ENCODE measurements around the gene HCFC1R1.
"Not testable (repeated sequence)": the region's sequence is repeated elsewhere in the genome, so short reads cannot be mapped to it uniquely, and the experiment has no call there.

The HCFC1R1 gene, protein sequence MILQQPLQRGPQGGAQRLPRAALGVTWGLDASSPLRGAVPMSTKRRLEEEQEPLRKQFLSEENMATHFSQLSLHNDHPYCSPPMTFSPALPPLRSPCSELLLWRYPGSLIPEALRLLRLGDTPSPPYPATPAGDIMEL

DNA sequence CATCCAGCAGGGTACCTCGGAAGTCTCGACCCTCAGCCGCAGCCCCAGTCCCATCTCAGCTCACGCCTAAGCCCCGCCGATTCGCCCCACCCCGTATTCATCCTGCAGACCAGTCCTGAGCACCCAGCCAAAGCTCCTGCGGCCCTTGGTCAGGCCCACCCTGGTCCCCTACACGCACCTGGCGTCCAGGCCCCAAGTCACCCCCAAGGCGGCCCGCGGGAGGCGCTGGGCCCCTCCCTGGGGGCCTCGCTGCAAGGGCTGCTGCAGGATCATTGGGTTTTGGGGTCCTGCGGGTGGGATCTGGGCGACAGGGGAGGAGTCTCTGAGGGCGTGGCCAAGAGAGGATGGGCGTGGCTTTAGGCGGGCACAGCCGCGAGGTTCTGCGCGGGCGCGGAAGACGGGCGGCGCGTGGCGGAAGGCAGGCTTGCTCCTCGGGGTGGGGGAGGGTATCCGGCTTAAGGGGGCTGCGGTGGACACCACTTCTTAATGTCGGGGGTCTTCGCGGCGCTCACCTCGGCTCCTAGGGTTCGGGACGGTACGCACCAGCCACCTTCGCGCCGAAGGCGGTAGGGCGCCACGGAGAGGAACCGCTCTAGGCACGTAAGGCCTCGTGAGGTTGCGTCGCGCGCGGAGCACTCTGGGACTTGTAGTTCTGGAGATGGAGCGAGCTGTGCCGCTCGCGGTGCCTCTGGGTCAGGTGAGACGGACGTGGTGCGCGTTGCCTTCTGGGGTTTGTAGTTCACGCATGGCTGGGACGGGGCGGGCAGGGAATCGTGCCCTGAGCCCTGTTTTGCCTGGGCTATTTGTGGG is at the start of gene HCFC1R1, which contains the start of gene THOC6:
Gene HCFC1R1 (minus strand): TSS at position 274 of the 810 bp plus-strand sequence. CDS start 1 bp downstream, at position 273.
Gene THOC6 (plus strand): TSS at position 367 of the 810 bp plus-strand sequence. CDS start 292 bp downstream, at position 659.
- peak; percentile 75 for FAIRE-seq
- peak; percentile 98 for DNase-seq (ENCODE audit: low spot score)

DNA sequence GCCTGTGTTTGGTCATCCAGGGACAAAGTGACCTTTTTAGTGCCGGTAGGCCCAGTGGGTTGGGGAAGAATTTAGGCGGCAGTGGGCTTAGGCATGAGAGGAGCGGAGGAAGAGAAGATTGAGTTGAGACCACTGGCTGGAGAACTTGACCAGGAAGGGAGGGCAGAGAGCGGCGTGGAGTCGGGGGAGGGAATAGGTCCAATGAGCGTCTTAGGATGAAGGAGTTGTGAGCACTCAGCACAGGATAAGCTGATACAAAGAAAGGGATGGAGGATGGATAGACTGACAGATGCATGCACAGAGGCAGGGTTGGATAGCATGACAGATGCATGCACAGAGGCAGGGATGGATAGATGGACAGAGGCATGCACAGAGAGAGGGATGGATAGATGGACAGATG is 49.7 kb upstream of the HCFC1R1 start:
- no peak for FAIRE-seq
- no peak for DNase-seq (ENCODE audit: low spot score)

DNA sequence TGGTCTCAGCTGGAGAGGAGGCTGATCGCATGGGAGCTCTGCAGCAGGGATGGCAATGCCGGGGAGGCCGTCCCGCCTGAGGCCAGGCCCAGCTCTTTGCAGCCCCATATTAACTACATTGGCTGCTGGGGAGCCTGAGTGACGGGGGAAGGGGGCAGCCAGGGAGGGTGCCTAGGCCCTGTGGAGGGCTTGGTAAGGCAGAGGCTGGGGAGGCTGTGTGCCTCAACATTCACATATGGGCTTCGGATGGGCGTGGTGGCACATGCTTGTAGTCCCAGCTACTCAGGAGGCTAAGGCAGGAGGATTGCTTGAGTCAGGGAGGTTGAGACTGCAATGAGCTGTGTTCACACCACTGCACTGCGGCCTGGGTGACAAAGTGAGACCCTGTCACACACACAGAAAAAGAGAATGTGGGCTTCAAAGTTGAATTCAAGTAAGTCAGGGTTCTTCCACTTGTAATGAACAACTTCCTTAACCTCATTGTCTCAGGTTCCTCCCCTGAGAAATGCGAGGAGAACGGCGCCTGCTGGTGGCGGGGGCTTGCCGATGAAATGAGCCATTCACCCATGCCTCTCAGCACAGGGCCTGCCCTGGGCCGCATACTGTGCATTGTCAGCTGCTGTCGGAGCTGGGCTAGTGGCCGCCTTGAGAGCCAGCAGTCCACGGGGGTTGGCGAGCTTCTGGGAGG is 49.0 kb upstream of the HCFC1R1 start:
- not testable (repeated sequence) for FAIRE-seq; DNase-seq (ENCODE audit: low spot score)

DNA sequence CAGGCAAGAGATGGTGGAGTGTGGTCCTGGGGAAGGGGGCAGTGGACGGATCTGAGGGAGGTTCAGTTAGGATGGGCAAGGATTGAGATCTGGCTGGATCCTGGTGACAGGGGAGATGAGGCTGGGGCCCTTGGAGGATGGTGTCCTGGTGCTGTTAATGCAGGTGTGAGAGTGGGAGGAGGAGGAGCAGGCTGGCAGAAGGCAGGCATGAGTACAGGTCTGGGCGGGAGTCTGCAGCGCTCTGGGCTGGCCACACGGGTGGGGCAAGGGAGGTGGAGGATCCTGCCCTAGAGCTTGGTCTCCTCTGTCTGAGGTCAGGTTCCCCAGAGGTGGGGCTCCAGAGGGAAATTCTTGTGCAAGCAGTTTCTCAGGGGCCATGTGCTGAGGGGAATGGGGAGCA is 48.4 kb upstream of the HCFC1R1 start:
- not testable (repeated sequence) for FAIRE-seq

DNA sequence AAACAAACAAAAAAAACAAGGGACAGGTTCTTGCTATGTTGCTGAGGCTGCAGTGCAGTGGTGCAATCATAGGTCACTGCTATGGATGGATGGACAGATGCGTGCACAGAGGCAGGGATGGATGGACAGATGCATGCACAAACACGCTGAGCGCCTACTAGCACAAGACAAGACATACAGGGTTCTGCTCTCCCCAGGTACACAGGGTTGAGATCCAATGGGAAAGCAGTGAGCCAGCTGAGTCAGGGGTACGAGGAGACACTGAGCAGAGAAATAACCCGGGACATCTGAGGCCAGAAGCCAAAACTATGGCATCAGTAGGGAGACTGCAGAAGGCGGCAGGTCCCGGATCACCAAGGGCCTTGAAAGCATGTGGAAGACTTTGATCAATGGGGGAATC is 47.9 kb upstream of the HCFC1R1 start:
- no peak for FAIRE-seq
- no peak for DNase-seq (ENCODE audit: low spot score)

More for the DNA sequence above, 48.4 kb upstream of the HCFC1R1 start:
- not testable (repeated sequence) for DNase-seq (ENCODE audit: low spot score)

DNA sequence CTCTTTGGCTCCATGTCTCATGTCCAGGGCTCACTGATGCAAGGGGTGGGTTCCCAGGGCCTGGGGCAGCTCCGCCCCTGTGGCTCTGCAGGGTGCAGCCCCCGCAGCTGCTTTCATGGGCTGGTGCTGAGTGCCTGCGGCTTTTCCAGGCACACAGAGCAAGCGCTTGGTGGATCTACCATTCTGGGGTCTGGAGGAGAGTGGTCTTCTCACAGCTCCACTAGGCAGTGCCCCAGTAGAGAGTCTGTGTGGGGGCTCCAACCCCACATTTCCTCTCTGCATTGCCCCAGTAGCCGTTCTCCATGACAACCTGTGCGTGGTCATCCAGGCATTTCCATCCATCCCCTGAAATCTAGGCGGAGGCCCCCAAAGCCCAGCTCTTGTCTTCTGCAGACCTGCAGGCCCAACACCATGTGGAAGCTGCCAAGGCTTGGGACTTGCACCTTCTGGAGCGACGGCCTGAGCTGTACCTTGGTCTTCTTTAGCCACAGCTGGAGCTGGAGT is 46.9 kb upstream of the HCFC1R1 start:
- DNase-seq (ENCODE audit: low spot score) (no peak), FAIRE-seq (no peak)

DNA sequence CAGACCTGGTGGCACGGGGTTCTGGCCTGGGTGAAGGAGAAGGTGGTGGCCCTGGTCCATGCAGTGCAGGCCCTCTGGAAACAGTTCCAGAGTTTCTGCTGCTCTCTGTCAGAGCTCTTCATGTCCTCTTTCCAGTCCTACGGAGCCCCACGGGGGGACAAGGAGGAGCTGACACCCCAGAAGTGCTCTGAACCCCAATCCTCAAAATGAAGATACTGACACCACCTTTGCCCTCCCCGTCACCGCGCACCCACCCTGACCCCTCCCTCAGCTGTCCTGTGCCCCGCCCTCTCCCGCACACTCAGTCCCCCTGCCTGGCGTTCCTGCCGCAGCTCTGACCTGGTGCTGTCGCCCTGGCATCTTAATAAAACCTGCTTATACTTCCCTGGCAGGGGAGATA is 45.4 kb upstream of the HCFC1R1 start:
- not testable (repeated sequence) for FAIRE-seq

DNA sequence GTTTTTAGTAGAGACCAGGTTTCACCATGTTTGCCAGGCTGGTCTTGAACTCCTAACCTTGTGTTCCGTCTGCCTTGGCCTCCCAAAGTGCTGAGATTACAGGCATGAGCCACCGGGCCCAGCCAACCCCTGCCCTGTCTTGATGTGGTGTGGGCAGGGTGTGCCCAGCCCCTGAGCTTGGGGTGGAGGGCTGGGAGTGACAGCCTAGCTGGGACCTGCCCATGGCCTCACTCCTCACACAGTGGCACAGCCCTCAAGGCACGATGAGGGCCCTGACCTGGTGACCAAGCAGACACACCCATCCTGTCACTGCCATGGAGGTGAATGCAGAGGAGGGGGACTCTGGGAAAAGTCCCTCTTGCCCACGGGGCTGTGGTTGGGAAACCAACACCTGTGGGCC is 44.7 kb upstream of the HCFC1R1 start:
- no peak for FAIRE-seq

More for the DNA sequence above, 45.4 kb upstream of the HCFC1R1 start:
- DNase-seq (ENCODE audit: low spot score), result not testable (repeated sequence)

DNA sequence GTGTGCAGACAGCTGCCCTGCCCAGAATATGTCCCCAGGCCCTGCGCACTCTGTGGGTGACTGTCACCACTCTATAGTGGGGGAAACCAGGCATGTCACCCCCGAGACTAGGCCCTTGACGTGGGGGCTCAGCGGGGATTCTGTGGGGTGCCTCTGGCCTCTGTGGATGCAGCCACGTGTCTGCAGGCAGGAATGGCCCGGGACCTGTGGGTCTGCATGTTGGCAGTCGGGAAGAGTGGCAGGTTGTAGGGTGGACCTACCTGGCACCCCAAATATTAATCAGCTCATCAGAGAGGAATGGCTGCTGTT is 42.7 kb upstream of the HCFC1R1 start:
- DNase-seq (ENCODE audit: low spot score) (no peak), FAIRE-seq (no peak)

More for the DNA sequence above, 44.7 kb upstream of the HCFC1R1 start:
- DNase-seq (ENCODE audit: low spot score), result no peak

DNA sequence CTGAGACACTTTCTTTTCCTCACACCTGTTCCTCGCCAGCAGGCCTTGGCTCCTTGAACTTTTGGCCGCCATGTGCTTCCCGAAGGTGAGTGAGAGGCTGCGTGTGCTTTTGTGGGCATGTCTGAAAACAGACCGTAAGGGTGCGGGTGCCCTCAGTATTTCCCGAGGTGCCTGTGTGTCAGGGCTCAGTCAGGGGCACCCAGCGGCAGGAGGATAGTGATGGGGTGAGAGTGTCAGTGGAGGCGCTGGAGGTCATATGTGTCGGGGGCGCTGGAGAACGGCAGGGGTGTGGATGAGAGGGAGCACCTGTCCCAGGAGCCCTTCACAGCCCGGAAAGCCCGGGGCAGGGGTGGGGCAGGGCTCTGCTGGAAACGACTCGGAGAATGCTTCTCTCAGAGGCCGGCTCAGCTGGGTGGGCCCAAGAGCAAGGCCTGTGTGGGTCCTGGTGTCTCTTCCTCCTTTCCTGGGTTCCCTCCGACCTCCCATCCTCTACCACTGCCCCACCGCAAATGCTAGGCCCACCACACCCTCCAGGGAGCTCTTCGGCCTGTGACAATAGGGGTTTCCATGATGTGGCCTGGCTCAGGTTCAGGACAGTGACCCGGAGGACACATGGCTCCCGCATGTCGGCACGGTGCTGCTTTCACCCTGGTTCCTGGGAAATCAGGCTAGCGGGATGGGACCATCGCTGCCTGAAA is 42.1 kb upstream of the HCFC1R1 start:
- DNase-seq (ENCODE audit: low spot score), result no peak
- FAIRE-seq, result no peak

DNA sequence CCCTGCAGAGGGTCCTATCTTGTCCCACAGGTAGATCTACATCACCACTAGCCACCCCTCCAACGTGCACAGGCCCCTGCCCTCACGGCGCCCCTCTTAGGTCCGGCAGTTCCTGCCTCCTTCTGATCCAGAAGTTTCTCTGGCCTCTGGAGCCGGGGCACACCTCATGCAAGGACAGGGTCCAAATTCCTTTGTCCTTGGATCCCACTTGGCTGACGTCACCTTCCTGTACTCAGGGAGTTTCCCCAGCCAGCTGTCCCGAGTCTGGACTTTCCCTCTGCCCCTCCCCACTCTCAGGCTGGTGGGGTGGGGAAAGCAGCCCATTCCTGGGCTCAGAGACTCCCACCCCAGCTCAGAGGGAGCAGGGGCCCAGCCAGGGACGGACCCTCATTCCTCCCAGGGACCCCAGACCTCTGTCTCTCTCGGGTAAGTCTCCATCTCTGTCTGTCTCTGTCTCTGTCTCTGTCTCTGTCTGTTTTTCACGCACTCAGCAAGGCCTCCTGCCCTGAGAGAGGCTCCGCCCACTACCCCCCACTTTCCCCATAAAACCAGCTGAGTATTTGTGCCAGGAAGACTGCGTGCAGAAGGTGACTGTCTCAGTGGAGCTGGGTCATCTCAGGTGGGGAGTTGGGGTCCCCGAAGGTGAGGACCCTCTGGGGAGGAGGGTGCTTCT is 41.5 kb upstream of the HCFC1R1 start, which contains the start of gene IL32:
Gene IL32 (plus strand): TSS at position 572 of the 673 bp plus-strand sequence. CDS start 172 bp downstream, outside the sequence.
- FAIRE-seq (no peak), DNase-seq (ENCODE audit: low spot score) (peak; percentile 85)

DNA sequence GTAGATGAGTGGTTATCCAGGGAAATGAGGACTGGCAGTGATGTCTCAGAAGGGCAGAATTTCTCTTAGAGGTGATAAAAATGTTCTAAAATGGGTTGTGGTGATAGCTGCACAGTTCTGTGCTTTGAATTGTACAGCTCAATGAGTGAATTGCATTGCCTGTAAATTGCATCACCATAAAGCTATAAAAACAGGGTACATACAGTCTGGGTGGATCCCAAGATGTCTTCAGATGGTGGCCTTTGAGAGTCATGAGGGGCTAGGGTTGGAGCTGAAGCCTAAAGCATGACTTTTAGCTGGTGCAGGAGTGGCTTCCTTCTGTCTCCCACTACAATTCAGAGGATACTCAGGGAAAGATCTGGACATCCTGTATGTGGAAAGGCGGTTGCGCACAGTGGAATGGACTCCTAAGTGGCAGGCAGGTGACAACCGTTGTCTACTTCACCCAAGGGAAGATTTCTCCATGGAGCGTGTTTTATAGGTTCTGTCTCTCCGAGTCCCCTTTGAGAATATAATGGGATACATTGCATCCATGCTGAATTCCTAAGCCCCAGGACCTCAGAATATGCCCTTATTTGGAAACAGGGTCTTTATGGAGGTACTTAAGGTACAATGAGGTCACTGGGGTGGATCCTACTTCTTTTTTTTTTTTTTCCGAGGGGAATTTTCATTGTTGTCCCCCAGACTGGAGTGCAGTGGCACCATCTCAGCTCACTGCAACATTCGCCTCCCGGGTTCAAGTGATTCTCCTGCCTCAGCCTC is 40.1 kb upstream of the HCFC1R1 start:
- FAIRE-seq, result no peak
- DNase-seq (ENCODE audit: low spot score), result no peak

DNA sequence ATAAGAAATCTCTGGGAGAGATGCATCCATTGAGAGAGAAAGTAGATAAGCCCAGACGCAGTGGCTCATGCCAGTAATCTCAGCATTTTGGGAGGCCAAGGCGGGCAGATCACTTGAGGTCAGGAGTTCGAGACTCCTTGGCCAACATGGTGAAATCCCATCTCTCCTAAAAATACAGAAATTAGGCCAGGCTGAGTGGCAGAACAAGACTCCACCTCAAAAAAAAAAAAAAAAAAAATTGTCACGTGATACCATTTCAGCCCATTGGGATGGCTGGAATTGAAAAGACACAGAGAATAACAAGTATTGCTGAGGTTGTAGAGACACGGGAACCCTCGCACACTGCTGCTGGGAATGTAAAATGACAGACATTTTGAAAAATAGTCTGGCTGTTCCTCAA is 38.8 kb upstream of the HCFC1R1 start:
- DNase-seq (ENCODE audit: low spot score) (no peak), FAIRE-seq (no peak)

DNA sequence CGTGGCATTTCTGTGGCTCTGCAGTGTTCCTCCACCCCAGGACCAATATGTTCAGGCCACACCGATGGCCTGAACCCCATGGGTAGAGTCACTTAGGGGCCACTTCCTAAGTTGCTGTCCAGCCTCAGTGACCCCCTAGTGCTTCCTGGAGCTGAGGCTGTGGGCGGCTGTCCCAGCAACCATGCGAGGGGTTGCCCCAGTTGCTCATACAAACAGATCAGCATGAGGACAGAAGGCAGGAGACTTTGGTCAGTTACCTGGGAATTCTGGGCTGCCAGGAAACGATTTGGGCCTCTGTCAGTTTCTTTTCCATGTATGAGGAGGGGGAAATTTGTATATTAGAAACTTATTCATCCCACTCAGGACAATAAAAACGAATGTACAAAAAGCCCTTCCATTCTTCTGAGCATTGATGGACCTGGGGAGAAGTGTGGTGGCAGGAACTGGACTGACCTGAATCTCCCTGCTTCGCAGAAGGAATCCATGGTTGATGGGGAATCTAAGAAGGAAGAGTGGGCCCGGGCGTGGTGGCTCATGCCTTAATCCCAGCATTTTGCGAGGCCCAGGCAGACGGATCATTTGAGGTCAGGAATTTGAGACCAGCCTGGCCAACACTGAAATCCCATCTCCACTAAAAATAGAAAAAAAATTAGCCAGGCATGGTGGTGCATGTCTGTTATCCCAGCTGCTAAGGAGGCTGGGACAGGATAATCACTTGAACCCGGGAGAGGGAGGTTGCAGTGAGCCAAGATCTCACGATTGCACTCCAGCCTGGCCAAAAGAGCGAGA is 36.8 kb upstream of the HCFC1R1 start:
- DNase-seq (ENCODE audit: low spot score) (no peak), FAIRE-seq (no peak)

DNA sequence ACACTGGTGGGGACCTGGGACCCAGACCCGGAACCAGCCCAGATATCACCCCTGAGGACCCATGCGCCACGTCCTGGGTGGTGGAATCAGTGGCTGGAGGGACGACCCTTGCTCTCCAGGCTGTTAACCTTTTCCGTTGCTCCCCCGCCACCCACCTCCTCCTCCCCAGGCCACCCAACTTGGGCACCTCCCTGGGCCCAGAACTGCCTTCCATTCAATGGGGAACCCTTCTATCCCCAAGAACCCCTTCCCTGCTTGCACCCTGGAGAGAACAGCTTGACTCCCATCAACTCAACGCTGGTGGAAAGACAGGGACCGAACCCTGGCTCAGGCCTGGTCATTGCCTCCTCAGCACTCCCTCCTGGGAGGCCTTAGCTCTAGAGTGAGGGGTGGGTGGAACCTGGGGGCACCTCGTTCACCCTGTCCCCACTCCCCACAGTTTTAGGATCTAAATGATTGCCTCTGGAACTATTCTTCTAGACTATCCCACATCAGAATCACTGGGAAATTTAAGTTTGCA is 36.0 kb upstream of the HCFC1R1 start:
- no peak for DNase-seq (ENCODE audit: low spot score)
- FAIRE-seq, result no peak

DNA sequence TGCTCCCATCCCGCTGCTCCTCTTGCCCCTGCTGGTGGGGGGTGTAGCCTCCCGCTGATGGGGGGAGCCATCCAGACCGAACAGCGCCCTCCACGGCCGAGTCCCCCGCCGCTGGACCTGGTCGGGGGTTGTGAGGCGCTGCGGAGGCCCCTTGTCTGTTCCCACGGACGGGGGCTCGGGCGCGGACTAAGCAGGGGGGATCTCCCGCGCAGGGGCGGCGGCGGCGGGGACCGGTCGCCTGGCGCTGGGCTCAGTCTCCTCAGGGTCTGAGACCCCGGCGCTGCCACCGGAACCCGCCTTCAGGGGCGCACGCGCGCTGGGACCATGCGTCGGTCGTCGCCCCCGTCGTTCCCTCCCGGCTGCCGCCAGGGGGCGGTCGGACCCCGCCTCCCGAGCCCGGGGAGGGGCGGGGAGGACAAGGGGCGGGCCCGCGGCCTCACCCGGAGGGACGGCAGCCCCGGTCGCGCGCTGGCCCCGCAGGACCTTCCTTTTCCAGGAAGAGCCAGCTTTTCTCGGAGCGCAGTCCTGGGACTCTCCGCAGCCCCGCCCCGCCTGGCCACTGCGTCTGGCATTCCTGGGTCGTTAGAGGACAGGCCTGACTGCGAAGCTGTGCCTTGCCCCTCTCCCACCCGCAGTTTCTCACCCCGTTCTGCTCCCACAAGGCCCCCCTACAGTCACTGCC is 35.4 kb upstream of the HCFC1R1 start:
- FAIRE-seq, result no peak

DNA sequence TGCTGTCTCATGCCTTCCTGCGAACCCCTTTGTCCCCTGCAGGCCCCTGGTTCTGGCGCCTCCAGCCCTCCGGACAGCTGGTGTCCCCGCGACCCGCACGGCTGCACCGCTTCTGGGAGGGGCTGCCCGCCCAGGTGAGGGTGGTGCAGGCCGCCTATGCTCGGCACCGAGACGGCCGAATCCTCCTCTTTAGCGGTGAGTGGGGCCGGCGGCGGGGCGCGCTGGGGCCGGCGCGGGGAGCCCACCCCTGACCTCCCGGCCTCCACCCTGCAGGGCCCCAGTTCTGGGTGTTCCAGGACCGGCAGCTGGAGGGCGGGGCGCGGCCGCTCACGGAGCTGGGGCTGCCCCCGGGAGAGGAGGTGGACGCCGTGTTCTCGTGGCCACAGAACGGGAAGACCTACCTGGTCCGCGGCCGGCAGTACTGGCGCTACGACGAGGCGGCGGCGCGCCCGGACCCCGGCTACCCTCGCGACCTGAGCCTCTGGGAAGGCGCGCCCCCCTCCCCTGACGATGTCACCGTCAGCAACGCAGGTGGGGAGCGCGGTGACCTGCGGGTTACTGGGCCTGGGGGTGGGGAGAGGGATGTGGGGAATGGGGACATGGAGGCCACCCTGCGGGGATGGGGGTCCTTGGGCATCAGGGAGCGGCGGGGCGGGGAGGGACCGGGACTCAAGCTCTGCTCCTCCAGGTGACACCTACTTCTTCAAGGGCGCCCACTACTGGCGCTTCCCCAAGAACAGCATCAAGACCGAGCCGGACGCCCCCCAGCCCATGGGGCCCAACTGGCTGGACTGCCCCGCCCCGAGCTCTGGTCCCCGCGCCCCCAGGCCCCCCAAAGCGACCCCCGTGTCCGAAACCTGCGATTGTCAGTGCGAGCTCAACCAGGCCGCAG is 34.6 kb upstream of the HCFC1R1 start:
- DNase-seq (ENCODE audit: low spot score) (peak; percentile 15), FAIRE-seq (no peak)

More for the DNA sequence above, 35.4 kb upstream of the HCFC1R1 start:
- DNase-seq (ENCODE audit: low spot score), result peak; percentile 82
